Stimulated activated CD8-positive, alpha-beta memory T cell treated with anti-CD3 and anti-CD28 coated beads, Interleukin-7, amount 100 ng/mL, for 48 hours (primary cell): ENCODE measurements around the gene SNX25.
"Not testable (repeated sequence)": the region's sequence is repeated elsewhere in the genome, so short reads cannot be mapped to it uniquely, and the experiment has no call there.

Source experiments
- DNase-seq, 2 donors: peaks; one replicate each; pipeline ENCODE4 v3.0.0-alpha.2; 2020; ENCODE audit warnings: low read depth in 1 of 2; ENCODE audit errors: extremely low read depth in 1 of 2

The SNX25 gene

DNA sequence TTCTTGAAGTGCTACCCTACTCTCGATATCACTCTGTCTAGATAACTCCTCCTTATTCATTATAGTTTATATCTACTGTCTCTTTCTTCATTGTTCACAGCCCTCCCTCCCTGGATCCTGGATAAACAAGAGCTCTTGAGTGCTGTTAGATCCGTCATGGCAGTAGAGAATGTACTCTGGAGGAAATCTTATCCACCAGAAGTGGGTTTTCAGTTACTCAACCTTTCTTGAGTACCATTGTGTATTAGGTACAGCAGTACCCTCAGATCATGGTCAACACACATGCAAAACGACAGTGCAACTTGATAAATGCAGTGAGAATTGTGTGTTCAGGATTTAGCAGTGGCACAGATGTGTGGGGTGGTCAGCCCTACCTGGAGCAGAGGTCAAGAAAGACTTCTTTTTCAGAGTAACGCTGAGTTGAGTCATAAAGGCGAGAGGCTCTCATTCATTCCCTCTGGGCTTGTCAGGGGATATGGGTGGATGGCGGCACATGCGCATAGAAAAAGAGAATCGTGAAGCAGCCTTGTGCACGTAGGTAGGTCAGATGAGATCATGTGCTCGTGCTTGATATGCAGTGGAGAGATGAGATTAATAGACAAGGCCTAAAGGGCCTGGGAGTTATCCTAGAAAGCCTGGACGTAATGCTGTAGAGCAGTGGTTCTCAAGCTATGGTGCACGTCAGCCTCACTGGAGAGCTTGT lies 89.5 kb downstream of the SNX25 start:
- DNase-seq, result no peak

DNA sequence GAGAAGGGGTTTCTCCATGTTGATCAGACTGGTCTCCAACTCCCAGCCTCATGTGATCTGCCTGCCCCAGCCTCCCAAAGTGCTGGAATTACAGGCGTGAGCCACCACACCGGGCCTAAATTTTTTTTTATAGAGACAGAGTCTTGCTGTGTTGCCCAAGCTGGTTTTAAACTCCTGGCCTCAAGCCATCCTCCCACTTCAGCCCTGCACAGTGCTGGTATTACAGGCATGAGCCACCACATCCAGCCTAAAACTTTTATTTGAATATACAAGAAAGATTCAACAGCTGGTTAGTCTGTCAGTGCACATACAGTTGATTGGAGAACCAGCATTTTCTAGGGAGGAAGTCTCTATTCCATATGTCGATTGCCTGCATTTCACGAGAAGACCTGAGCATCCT lies 95.1 kb downstream of the SNX25 start:
- no peak for DNase-seq

DNA sequence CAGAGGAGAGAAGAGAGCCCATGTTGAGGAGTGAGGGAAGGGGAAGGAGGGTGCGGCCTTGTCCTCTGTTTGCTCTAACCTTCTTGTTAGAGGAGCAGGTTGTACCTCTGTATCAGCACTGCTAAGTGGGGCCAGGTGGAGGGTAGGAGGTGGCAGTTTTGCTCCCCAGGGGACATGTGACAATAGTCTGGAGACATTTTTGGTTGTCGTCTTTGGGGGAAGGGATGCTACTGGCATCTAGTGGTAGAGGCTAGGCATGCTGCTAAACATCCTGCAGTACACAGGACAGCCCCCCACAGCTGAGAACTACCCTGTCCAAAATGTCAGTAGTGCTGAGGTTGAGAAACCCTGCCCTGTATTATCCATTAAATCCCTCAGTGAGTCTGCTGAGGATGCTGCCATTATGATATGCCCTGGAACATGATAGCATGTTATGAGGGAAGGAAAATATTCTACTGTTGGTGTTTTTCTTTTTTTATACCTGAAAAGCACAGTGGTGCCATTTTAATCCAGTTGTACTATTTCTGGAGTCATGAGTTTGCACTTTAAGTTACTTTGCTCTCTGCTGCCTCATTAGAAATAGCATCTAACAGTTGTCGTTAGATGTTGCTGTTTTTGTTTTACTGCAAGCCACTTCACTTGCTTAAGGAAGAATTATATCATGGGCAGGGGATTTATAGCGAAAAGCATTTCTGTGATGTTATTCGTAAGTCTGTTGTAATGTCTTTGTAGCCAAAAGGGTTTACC lies 95.7 kb downstream of the SNX25 start:
- DNase-seq, result no peak

DNA sequence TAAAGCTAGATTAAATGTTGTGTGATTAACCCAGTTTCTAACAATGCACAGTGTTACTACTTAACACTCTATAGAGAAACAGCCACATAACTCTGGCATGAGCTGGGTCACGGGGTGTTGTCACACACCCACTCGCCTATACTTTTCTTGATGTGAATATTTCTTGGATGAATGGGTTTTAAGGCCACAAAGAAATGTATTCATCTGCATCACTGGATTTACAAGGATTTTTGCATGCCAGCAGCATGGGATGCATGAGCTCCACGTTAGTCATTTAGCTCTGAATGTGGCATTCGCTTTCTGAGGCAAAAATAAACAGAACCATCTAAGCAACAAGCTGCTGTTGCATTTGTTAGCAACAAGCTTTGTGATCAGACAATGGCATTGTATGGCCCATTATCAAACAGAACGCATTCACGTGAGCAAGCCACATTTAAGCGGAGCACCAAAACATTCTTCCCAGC lies 96.6 kb downstream of the SNX25 start:
- no peak for DNase-seq

DNA sequence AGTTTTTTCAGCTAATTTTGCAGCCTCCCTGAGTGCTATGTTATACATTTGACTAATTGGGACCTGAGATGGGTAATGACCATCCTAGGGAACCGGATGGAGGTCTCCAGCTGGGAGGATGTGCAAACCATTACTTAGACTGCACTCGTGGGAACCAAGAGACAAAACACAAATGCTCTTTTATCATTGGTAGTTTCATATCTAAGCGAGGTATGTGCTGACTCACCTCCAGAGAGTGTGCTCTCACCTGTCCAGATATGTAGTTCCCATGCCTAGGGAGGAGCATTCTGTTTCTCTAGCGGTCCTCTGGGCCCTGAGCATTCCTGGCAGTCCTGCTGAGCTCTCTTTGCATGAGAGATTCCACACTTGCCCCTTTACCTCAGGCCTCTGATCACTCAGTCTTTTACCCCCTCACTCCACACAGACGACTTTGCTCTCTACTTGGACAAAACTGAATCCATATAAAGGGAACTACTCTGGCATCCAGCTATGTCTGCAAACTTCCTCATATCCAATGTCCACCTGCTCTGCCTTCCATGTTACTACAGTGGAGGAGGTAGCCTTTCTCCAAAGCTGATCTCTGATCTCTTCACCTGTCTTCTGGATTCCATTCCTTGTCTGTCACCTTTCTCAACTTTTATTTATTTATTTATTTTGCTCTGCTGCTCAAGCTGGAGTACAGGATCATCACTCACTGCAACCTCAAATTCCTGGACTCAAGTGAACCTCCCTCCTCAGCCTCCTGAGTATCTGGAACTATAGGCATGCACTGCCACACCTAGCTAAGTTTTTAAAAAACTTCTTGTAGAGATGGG lies 97.9 kb downstream of the SNX25 start:
- no peak for DNase-seq

DNA sequence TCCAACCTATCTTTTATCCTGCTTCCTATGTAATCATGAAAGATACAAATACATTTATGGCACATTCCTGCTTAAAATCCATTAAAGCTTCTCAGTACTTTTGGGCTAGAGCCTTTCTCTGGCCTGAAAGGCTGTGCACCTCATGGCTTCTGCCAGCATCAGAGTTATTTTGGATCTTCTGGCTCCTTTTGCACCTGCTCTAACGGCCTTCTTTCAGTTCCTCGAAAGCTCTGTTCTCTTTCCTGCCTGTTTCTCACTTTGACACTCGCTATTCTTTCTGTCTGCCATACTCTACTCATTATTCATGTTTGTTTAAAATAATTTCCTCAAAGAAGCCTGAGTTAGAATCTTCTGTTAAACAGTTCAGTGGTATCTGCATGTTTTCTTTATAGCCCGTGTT lies 100.4 kb downstream of the SNX25 start:
- DNase-seq, result no peak

DNA sequence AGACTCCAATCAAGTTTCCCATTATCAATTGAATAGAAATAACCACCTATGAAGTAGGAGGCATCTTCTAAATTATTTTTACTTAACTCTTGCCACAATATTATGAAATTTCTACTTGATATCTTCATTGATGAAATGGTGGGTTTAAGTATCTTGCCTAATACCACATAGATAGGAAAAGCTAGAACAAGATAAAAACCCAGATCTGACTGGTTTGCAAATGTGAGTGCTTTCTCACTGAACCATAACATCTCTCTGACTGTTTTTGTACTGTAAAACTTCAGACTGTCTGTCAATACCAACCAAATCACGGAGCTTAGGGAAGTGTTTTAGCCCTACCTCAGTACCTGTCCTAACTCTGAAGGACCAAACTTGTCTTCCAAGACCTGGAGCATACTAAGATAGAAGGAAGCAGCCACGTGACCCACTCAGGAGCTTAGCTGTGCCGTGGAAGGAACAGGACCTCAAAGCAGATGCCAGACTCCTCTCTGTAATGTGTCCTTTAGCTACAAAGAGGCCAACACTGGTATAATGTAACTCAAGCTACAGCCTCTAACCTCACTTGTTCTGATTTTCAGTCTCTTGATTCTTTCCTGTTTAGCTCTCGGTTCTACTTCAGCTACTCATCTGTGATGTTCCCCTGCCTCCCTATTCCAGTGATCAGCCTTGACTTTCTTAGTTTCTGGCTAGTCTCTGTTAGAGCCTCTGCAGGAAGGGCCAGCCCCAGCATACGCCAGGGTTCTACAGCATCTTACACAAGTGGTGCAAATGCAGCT lies 101.9 kb downstream of the SNX25 start:
- DNase-seq, result no peak

DNA sequence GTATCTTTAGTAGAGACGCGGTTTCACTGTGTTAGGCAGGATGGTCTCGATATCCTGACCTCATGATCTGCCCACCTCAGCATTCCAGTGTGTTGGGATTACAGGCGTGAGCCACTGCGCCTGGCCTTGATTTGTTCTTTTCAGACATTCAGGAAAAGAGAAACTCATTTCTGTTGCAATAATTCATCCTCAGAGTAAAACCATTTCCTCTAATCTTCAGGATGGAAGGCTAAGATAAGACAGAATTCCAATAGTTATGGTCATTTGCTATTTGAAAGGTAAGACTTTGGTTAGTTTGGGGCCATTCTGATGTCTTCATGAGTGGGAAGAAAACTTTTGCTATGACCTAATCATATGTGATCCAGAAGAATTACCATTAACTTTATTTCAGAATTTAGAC lies 103.3 kb downstream of the SNX25 start:
- DNase-seq, result no peak

DNA sequence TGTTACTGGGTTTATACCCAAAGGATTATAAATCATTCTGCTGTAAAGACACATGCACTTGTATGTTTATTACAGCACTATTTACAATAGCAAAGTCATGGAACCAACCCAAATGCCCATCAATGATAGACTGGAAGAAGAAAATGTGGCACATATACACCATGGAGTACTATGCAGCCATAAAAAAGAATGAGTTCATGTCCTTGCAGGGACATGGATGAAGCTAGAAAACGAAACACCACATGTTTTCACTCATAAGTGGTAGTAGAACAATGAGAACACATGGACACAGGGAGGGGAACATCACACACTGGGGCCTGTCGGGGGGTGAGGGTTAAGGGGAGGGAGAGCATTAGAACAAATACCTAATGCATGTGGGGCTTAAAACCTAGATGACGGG lies 108.1 kb downstream of the SNX25 start:
- not testable (repeated sequence) for DNase-seq

DNA sequence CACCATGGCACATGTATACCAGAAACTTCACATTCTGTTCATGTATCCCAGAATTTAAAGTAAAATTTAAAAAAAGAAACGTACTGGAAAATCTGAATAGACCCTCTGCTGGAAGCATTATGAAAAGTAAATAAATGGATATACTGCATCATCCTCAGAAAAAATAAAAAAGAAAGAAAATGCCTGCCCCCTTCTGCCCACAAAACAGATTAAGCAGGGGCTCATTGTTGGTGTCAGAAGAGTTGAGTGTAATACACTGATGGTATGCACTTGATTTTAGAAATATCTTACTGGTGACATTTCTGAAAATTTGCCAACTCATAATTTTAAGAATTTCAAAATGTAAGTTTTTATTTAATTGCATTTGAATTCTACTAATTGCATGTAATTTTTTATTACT lies 108.5 kb downstream of the SNX25 start:
- no peak for DNase-seq

DNA sequence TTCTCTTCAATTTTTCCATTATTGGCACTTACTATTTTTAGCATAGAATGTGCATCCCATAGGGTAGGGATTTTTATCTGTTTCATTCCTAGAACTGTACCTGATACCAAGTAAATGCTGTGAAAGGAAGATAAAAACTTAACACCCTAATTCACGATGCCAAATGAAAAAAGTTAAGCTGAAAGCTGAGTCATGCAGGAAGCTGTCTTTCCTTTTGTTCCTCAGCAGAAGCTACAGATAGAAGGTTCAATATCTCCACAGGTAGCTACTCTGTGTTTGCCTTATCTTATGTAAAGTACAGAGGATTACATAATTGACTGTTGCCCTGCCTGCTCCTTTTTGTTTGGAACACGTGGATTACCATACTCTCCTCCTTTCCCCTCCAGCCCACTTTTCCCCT lies 109.3 kb downstream of the SNX25 start:
- no peak for DNase-seq

DNA sequence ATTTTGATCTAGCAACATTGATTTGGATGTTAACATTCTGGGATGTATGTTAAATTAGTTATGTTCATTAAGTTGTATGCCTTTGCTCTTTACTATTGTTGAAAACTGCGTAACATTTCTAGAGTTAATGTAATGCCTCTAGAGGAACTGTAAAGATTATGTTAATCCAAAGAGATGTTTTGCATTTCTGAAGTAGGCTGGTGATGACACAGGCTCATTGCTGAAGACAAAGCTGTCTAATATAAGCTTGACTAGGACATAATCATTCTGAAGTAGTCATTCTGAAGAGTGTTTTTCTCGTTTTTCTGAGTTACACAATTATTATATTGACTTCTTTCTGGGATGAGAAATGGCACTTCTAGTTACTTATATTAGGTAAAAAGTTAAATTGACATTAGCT lies 113.4 kb downstream of the SNX25 start:
- DNase-seq, result no peak

DNA sequence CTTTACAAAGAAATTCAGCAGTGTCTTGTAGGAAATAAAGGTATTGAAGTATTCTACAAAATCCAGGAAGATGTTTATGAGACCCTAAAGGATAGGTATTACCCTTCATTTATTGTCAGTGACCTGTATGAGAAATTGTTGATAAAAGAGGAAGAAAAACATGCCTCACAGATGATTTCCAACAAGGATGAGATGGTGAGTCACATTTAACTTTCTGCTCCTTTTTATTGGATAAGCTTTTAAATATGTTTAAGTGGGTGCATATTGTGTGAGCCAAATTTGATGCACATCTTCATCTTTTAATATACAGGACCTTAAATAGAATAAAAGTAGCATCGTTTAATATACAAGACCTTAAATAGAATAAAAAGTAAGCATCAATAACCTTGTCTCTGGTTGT lies 114.2 kb downstream of the SNX25 start:
- no peak for DNase-seq

DNA sequence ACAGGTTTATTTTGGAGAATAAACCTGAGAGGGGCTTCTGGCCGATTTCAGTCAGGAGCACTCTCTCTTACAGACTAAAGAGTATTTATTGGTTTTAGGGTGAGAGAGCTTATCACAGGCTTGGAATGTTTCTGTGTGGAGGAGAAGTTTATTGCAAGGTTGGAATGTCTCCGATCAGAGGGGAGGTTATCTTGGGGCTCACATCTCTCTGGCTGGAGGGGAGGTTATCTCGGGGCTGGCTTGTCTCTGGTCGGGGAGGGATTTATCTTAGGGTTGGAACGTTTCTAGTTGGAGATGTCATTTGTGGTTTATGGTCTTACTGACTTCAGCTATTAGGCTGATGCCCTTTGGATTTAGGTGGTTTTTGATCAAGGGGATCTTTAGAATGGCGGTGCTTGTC lies 115.0 kb downstream of the SNX25 start:
- not testable (repeated sequence) for DNase-seq

DNA sequence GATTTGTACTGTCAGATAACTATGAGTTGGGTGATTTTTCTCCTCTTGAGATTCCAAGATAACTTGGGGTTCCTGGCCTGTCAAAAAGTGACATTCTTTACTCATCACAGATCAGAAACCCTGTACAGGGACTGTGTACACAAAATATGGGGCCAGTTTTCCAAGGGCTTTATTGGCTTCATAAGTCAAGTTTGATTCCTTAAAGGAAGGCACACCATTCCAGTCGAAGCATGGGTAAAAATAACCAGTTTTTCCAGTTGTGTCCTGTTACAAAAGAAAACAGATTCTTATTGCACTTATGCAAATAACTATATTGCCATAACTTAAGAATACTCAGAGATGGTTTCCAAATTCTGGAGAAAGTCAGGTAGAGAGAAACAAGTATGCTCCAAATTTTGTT lies 116.3 kb downstream of the SNX25 start:
- DNase-seq, result not testable (repeated sequence)

DNA sequence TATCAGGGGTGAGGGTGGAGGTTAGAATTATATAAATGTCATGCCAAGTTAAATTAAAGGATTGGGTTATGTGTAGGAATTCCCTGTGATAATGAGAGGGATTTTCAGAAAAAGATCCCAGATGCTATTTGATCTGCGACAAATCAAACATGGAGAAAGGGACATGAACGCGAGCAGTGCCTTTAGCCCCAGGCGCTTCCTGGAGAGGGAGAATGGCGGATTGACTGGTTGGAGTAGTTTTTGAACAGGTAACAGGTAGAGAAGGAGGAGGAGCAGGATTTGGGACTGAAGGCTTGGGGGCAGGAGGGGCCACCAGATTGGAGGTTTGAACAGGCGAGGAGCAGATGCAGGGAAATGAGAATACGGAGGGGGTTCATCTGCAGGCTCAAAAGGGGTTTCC lies 119.2 kb downstream of the SNX25 start:
- no peak for DNase-seq

DNA sequence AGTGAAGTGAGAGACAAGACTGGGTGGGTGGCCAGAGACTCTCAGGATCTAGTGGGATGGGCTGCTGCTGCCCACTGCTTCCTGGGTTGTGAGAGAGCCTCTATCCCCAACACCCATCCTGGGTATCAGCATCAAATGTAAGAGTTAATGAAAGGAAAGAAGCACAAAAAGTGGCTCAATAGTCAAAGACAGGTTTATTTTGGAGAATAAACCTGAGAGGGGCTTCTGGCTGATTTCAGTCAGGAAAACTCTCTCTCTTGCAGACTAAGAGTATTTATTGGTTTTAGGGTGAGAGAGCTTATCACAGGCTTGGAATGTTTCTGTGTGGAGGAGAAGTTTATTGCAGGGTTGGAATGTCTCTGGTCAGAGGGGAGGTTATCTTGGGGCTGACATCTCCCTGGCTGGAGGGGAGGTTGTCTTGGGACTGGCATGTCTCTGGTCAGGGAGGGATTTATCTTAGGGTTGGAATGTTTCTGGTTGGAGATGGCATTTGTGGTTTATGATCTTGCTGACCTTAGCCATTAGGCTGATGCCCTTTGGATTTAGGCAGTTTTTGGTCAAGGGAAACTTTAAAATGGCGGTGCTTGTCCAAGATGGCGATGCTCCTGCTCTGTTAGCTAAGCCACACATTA lies 120.6 kb downstream of the SNX25 start:
- DNase-seq, result not testable (repeated sequence)

DNA sequence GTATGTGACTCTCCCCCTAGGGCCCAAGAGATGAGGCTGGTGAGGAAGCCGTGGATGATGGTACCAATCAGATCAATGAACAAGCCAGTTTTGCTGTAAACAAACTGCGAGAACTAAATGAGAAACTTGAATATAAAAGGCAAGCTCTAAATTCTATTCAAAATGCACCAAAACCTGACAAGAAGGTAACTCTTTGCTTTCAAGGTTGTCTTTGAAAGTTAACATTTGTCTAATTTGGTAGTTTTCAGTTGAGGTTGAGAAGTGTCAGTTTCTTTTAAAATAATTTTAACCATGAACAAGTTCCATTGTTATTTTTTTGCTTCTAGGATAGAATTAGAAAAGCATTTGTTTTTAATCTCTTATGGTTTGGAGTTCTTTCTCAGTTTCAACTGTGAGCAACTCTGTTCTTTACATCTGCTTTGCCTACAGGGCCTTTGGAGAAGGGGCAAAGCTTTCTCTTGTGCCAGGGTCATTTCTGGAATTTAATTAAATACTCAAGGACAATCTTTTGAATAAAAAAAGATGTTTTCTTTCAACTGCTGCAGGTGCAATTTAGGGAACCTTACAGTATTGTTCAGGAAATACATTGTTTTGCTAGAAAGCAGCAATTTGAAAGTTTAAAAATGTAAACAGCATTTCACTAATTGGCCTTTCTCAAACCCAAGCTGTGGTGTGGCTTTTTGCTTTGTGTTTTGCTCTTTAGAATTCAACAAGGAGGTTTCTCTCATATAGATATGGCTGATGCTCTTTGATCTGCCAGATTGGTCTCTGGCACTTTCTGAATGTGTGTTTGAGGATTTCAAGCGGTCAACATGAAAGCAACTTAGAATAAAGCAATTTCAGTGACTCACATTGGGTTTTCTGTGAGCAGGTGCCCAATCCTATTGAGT lies 123.4 kb downstream of the SNX25 start:
- no peak for DNase-seq

DNA sequence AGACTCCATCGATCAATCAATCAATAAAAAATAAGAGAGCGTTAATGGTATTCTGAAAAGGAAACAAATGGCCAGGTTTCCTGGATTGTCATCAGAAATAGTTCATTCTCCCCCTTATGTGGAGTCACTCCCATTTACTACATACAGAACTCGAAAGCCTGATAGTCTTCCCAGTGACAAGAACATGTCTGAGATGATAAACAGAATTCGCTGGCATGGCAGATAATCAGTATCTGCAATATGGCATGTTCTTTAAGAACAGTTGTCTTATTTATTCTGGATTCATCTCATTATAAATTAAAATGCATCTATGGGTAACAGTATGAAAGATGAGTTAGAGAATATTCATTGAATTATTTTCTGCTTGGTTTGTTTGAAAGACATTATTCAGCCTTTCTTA lies 124.9 kb downstream of the SNX25 start:
- DNase-seq, result no peak
